GM12878 (cell line): ENCODE results near the gene DENR. TPM values are rescaled to one million over a fixed set of nuclear protein-coding genes. Genes with fewer than 3 reads are reported as not detected.

Experiments used
- ATF3 ChIP-seq: IDR thresholded peaks from 2 replicates; pipeline ENCODE4 v1.6.1; 2011; ENCODE audit warnings: low read depth, mild to moderate bottlenecking, low read length, moderate library complexity, borderline replicate concordance; ENCODE audit errors: extremely low read depth
- BACH1 ChIP-seq: fragments of 450-650 bp; IDR thresholded peaks from 2 replicates; pipeline ENCODE4 v1.6.1; 2017; ENCODE audit warnings: mild to moderate bottlenecking, borderline replicate concordance
- BHLHE40 ChIP-seq, 2 experiments: fragments of 450-650 bp in 1 of 2; IDR thresholded peaks; 2 replicates each; pipeline ENCODE4 v1.6.1; 2011 to 2017; ENCODE audit warnings: low read depth in 2 of 2, borderline replicate concordance in 1 of 2, improper control_type of control experiment in 1 of 2, low read length in 1 of 2, mild to moderate bottlenecking in 1 of 2
- FOXK2 ChIP-seq: fragments of 450-650 bp; IDR thresholded peaks from 2 replicates; pipeline ENCODE4 v1.6.1; 2017; ENCODE audit warnings: mild to moderate bottlenecking, moderate library complexity
- GABPA ChIP-seq: IDR thresholded peaks from 2 replicates; pipeline ENCODE4 v1.6.1; 2014; ENCODE audit warnings: antibody characterized with exemption, low read depth, mild to moderate bottlenecking, inconsistent platforms
- HDAC2 ChIP-seq: fragments of 200-600 bp; sonication (generic); IDR thresholded peaks from 2 replicates; pipeline ENCODE4 v1.6.1; 2017
- IRF3 ChIP-seq: fragments of 450-650 bp; IDR thresholded peaks from 2 replicates; pipeline ENCODE4 v1.6.1; 2014; ENCODE audit warnings: mild to moderate bottlenecking
- LARP7 ChIP-seq: fragments of 450-650 bp; IDR thresholded peaks from 2 replicates; pipeline ENCODE4 v1.6.1; 2017; ENCODE audit warnings: mild to moderate bottlenecking
- MTA3 ChIP-seq: IDR thresholded peaks from 2 replicates; pipeline ENCODE4 v1.6.1; 2012; ENCODE audit warnings: low read length, inconsistent platforms, borderline replicate concordance
- MYB ChIP-seq: fragments of 150-350 bp; IDR thresholded peaks from 2 replicates; pipeline ENCODE4 v1.6.1; 2014; ENCODE audit warnings: mild to moderate bottlenecking, low read depth, low read length, borderline replicate concordance
- NR2F1 ChIP-seq: fragments of 450-650 bp; conservative IDR thresholded peaks from 2 replicates; pipeline ENCODE4 v1.6.1; 2017; ENCODE audit warnings: mild to moderate bottlenecking
- PML ChIP-seq: IDR thresholded peaks from 2 replicates; pipeline ENCODE4 v1.6.1; 2012; ENCODE audit warnings: low read length, inconsistent platforms
- POLR2A ChIP-seq: IDR thresholded peaks from 2 replicates; pipeline ENCODE4 v1.6.1; 2011; ENCODE audit warnings: low read depth, mild to moderate bottlenecking, low read length
- RAD51 ChIP-seq: fragments of 450-650 bp; IDR thresholded peaks from 2 replicates; pipeline ENCODE4 v1.6.1; 2016; ENCODE audit warnings: moderate library complexity, mild to moderate bottlenecking, inconsistent platforms
- RB1 ChIP-seq: fragments of 450-650 bp; formaldehyde crosslinking; IDR thresholded peaks from 2 replicates; pipeline ENCODE4 v1.6.1; 2017; ENCODE audit warnings: mild to moderate bottlenecking, borderline replicate concordance
- RBBP5 ChIP-seq: fragments of 200-600 bp; sonication (generic); conservative IDR thresholded peaks from 2 replicates; pipeline ENCODE4 v1.6.1; 2016
- TARDBP ChIP-seq: IDR thresholded peaks from 2 replicates; pipeline ENCODE4 v1.6.1; 2016; ENCODE audit warnings: borderline replicate concordance
- TCF12 ChIP-seq: IDR thresholded peaks from 2 replicates; pipeline ENCODE4 v1.6.1; 2011; ENCODE audit warnings: low read depth, mild to moderate bottlenecking, low read length
- ZNF622 ChIP-seq: fragments of 450-650 bp; IDR thresholded peaks from 2 replicates; pipeline ENCODE4 v1.6.1; 2017; ENCODE audit warnings: mild to moderate bottlenecking, inconsistent platforms
- ZNF687 ChIP-seq: fragments of 450-650 bp; IDR thresholded peaks from 2 replicates; pipeline ENCODE4 v1.6.1; 2017; ENCODE audit warnings: mild to moderate bottlenecking, moderate library complexity
- polyA plus RNA-seq, 11 experiments: library from polyadenylated mRNA; depleted of rRNA in 4 of 11; unstranded in 6 of 11; stranded (reverse) in 5 of 11; fragments of >200 nt; fragmentation: Nextera tagmentation in 4 of 11; fragmentation: Illumina TruSeq in 1 of 11; extraction: Ambion mirVana in 4 of 11; extraction: Trizol in 1 of 11; gene quantifications; 1 replicate in 1 of 11; 2 replicates in 10 of 11; pipeline versions ENCODE4 v1.2.1 to v1.2.3, GENCODE V29; 2011 to 2016; ENCODE audit warnings: inconsistent platforms in 2 of 11, missing spikeins in 2 of 11, low read depth in 1 of 11
- total RNA-seq, 4 experiments: library from RNA; depleted of rRNA in 3 of 4; stranded (reverse); fragments of >200 nt in 3 of 4; fragmentation: Illumina TruSeq in 1 of 4; extraction: Trizol in 1 of 4; gene quantifications; 2 replicates each; pipeline versions ENCODE4 v1.2.1 to v1.2.3, GENCODE V29; 2013 to 2021
- TF ChIP-seq, protein P1 (sequence below): fragments of 150-350 bp; IDR thresholded peaks from 2 replicates; pipeline ENCODE4 v1.6.1; 2016; ENCODE audit warnings: low read depth, low read length
- TF ChIP-seq, protein P2 (sequence below): fragments of 450-650 bp; IDR thresholded peaks from 2 replicates; pipeline ENCODE4 v1.6.1; 2017; ENCODE audit warnings: low read depth, mild to moderate bottlenecking, moderate library complexity

Gene DENR
- total and polyA plus RNA-seq, 10 of the 15 experiments (the other 5 are each of a cell fraction or from before 2014, with no cell fraction given), result 29.4 to 97.7 (median 58.3) TPM

DNA sequence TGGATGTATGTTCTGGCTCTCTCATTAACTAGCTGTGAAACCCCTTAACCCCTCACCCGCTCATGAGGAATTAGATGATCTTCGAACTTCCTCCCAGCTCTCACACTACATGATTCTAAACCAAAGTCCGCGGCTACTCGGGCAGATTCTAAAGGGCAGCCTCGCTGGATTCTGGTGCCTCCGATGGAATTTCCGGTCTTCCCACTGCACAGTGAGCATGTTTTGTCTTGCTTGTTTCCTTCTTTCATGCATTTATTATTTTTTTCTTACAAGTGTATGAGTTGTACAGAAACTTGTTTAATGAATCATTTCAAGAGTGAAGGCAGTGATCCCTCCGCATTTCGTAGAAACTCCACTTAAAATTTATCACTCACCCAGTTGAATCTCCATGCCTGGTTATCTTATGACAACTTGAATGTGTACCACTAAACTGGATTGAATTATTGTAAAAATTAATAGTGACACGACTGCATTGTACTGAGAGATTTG, 31.5 kb upstream of the DENR start (continued):
- peak; percentile 14; the same call in 1 of the 2 replicates for TF ChIP-seq NR2F1
- TF ChIP-seq RBBP5, result no peak
- no peak for TF ChIP-seq MYB
- TF ChIP-seq TARDBP, result no peak
- TF ChIP-seq LARP7, result no peak
- no peak for TF ChIP-seq IRF3
- no peak for TF ChIP-seq GABPA
- TF ChIP-seq TCF12, result no peak
- TF ChIP-seq ZNF687, result no peak
- no peak for TF ChIP-seq HDAC2
- no peak for TF ChIP-seq BACH1
- no peak for TF ChIP-seq RB1
- TF ChIP-seq, protein P1, sequence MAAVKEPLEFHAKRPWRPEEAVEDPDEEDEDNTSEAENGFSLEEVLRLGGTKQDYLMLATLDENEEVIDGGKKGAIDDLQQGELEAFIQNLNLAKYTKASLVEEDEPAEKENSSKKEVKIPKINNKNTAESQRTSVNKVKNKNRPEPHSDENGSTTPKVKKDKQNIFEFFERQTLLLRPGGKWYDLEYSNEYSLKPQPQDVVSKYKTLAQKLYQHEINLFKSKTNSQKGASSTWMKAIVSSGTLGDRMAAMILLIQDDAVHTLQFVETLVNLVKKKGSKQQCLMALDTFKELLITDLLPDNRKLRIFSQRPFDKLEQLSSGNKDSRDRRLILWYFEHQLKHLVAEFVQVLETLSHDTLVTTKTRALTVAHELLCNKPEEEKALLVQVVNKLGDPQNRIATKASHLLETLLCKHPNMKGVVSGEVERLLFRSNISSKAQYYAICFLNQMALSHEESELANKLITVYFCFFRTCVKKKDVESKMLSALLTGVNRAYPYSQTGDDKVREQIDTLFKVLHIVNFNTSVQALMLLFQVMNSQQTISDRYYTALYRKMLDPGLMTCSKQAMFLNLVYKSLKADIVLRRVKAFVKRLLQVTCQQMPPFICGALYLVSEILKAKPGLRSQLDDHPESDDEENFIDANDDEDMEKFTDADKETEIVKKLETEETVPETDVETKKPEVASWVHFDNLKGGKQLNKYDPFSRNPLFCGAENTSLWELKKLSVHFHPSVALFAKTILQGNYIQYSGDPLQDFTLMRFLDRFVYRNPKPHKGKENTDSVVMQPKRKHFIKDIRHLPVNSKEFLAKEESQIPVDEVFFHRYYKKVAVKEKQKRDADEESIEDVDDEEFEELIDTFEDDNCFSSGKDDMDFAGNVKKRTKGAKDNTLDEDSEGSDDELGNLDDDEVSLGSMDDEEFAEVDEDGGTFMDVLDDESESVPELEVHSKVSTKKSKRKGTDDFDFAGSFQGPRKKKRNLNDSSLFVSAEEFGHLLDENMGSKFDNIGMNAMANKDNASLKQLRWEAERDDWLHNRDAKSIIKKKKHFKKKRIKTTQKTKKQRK, result no peak
- TF ChIP-seq PML, result 0 out of 2 replicates have a peak, but pooled peaks have one; percentile 44
- no peak for TF ChIP-seq POLR2A
- no peak for TF ChIP-seq FOXK2
- TF ChIP-seq, protein P2, sequence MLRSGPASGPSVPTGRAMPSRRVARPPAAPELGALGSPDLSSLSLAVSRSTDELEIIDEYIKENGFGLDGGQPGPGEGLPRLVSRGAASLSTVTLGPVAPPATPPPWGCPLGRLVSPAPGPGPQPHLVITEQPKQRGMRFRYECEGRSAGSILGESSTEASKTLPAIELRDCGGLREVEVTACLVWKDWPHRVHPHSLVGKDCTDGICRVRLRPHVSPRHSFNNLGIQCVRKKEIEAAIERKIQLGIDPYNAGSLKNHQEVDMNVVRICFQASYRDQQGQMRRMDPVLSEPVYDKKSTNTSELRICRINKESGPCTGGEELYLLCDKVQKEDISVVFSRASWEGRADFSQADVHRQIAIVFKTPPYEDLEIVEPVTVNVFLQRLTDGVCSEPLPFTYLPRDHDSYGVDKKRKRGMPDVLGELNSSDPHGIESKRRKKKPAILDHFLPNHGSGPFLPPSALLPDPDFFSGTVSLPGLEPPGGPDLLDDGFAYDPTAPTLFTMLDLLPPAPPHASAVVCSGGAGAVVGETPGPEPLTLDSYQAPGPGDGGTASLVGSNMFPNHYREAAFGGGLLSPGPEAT, result peak; percentile 35; the same call in 1 of the 2 replicates
- TF ChIP-seq BHLHE40 (IDR thresholded peaks at IDR 0.05; ENCODE audit: borderline replicate concordance in 1 of 2, low read depth in 2 of 2, low read length in 1 of 2), result peak in 1 of 2 experiments; percentile 11; a peak in 1 of 4 replicates
- TF ChIP-seq MTA3, result no peak; the same call in 1 of the 2 replicates
- TF ChIP-seq ATF3, result no peak
- no peak for TF ChIP-seq RAD51
- TF ChIP-seq ZNF622, result no peak
